Omental fat pad (tissue), 4 donors: ENCODE measurements around the gene DLGAP4. TPM values are rescaled to one million over a fixed set of nuclear protein-coding genes. Genes with fewer than 3 reads are reported as not detected.

Source experiments
- ATAC-seq: fragments of 150-250 bp; one replicate; pipeline ENCODE4 v1.9.1; 2016; ENCODE audit warnings: mild to moderate bottlenecking, moderate library complexity; ENCODE audit not compliant: low FRiP score
- DNase-seq: peaks from one replicate; pipeline ENCODE4 v3.0.0-alpha.2; 2019; ENCODE audit warnings: low spot score
- small RNA-seq: library from RNA; depleted of rRNA; stranded (forward); fragments of <200 nt; gene quantifications from one replicate; pipeline ENCODE3, GENCODE V24; 2016
- total RNA-seq, 4 donors: library from RNA; depleted of rRNA; stranded (reverse); fragments of >200 nt; gene quantifications; one replicate each; pipeline ENCODE4 v1.1.0, GENCODE V29; 2016
- TF ChIP-seq, protein P1 (sequence below), 3 donors: fragments of 450-650 bp; IDR thresholded peaks; one replicate each; pipeline ENCODE4 v1.5.1; 2016 to 2017; ENCODE audit warnings: antibody characterized with exemption in 3 of 3, mild to moderate bottlenecking in 3 of 3, moderate library complexity in 2 of 3

The DLGAP4 gene
- total RNA-seq, 4 donors from 2014 or later = 26.0 to 42.6 (median 30.7) TPM

DNA sequence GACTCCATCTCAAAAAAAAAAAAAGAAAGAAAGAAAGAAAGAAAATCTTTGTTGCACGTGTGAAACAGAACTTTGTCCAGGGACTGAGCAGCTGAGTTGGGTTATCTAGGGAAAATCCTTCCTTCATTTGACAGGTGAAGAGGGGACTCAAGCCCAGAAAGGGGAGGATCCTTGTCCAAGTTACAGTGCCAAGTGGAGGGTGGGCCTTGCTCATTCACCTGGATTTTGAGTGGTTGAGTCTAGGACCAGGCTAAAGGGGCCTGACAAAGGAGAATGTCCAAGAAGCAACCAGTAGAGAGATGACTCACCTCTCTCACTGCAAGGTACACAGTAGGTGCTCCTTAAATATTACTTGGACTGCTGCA, 269.9 kb downstream of the DLGAP4 start:
- DNase-seq (no peak), ATAC-seq (no peak)
- TF ChIP-seq, protein P1, sequence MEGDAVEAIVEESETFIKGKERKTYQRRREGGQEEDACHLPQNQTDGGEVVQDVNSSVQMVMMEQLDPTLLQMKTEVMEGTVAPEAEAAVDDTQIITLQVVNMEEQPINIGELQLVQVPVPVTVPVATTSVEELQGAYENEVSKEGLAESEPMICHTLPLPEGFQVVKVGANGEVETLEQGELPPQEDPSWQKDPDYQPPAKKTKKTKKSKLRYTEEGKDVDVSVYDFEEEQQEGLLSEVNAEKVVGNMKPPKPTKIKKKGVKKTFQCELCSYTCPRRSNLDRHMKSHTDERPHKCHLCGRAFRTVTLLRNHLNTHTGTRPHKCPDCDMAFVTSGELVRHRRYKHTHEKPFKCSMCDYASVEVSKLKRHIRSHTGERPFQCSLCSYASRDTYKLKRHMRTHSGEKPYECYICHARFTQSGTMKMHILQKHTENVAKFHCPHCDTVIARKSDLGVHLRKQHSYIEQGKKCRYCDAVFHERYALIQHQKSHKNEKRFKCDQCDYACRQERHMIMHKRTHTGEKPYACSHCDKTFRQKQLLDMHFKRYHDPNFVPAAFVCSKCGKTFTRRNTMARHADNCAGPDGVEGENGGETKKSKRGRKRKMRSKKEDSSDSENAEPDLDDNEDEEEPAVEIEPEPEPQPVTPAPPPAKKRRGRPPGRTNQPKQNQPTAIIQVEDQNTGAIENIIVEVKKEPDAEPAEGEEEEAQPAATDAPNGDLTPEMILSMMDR (IDR thresholded peaks at IDR 0.05) = no peak

Small RNA genes lying within 50 kb of the gene (small RNA-seq; reads per million reads assigned to genes)
- gene RF00017 = not detected

Other genes starting within 250 kb of the DLGAP4 start
- 10 to 100 TPM; 27.4 to 55.5 (median 46.0) TPM for gene EPB41L1, start 151.6 kb upstream of the DLGAP4 start, total RNA-seq
- 10 to 100 TPM; 30.8 to 40.5 (median 32.3) TPM for gene AAR2, start 69.9 kb upstream of the DLGAP4 start, total RNA-seq
- 100 to 1,000 TPM in 2 of 4 donors, 10 to 100 TPM in 2; 57.0 to 145 (median 102) TPM for gene MYL9, start 235.2 kb downstream of the DLGAP4 start, total RNA-seq